Measurements from ENCODE around the gene ANKRD7.
"Not testable (repeated sequence)": the region's sequence is repeated elsewhere in the genome, so short reads cannot be mapped to it uniquely, and the experiment has no call there.

The ANKRD7 gene

DNA sequence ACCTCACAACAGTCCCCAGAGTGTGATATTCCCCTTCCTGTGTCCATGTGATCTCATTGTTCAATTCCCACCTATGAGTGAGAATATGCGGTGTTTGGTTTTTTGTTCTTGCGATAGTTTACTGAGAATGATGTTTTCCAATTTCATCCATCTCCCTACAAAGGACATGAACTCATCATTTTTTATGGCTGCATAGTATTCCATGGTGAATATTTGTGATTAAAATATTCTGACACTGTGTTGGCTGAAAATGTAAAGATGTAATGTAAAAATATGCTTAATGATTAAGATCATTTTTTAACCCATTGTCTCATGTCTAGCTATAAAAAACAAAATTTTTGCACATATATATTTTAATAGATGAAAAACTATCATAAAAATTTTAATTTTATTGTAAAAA lies 15.8 kb downstream of the ANKRD7 start:
- not testable (repeated sequence) for DNase-seq

DNA sequence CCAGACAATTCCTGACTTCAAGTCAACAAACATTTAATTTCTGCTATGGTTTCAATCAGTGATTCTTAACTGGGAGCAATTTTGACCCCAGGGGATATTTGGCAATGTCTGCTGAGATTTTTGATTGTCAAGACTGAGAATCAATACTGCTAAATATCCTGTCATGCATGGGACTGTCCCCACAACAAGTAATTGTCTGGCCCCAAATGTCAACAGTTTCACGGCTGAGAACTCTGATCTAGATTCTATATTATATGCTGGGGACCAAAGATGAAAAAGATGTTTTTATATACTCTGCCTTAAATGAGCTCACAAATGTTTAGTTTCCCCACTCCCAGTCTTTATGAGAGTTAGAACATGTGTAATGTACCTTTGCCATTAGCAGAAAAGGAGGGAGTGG lies 19.2 kb downstream of the ANKRD7 start:
- DNase-seq, result no peak

DNA sequence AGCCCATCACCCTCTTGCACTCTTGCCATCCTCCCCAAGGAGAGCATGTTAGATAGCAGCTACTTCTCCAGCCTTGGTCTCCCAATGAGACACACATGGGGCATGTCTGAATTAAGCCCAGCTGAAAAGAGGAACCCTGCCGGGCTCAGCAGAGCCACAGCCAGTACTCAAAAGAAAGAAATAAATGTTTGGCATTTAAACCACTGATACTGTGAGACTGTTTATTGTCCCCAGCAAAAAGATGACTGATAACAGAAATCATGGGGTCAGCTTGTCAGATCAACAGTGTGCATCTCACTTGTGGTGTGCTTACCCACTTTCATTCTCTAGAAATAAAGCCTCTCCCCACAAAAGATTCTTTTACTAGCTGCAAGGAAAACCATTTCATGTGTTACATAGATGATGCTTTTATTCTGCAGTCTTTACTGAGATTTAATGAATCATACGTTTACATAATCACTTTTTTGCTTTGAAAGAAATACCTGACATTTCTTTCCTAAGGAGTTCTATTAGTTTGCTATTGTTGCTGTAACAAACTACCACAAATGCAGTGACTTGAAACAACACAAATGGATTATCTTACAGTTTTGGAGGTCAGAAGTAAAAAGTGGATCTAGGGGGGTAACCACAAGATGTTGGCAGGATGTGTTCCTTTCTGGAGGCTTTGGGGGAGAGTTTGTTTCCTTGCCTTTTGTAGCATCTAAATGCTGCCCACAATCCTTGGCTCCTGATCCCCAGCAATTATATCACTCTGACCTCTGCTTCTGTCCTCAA lies 20.9 kb downstream of the ANKRD7 start:
- DNase-seq, result no peak

DNA sequence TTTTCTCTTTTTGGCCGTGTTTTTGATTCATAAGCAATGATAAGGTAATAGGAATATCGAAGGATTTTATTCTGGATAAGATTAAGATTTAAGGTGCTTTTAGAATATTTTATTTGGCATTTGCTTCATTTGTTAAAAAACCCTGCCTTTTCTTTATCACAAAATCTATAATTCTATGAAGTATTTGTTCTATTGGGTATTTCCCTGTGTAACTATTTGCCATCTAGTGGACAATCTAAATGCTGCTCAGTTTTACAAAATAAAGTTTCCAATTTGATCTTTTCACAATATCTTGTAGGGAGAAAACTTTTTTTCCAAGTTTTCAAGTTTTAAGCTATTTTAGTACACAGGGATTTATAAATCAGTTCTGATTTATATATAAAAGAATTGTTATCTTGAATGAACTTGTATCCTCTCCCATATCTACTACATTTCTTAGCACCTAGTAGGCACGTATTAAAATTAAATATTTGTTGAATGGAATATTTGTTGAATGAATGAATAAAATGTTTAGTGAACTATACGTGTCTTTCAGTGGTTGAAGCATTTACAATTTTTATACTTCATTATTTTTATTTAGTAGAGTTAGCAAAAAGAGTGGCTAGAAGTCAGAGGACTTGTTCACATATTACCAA lies 26.5 kb downstream of the ANKRD7 start:
- no peak for DNase-seq

DNA sequence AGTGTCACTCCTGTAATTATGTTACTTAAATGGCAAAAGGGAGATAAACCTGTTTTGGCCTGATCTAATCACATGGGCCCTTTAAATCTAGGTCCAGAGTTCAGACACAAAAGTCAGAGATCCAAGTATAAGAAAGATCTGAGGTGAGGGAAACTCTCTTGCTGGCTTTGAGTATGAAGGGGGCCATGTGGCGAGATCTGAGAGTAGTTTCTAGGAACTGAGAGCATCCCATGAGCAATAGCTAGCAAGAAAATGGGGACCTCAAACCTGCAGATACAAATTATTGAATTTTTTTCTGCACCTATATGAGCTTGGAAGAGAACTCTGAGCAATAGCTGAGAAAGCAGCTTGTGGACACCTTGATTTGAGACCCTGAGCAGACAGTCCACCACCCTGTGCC lies 27.6 kb downstream of the ANKRD7 start:
- no peak for DNase-seq

DNA sequence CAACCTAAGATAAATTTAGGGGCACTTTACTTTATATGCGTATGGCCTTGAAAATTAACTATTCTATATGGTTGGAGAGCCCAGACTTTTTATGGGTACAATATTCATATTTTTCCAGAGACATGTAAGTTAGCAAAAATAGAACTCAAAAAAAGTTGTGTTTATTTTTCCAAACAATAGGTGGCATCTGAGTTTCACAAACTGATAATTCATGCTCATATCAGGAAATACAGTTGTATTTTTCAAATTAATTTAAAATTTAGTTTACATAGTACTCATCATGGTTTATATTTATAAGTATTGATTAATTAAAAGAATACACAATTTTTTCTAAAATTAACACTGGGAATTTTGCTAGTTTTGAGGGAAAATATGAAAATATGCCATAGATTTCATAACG lies 34.6 kb downstream of the ANKRD7 start:
- no peak for DNase-seq

DNA sequence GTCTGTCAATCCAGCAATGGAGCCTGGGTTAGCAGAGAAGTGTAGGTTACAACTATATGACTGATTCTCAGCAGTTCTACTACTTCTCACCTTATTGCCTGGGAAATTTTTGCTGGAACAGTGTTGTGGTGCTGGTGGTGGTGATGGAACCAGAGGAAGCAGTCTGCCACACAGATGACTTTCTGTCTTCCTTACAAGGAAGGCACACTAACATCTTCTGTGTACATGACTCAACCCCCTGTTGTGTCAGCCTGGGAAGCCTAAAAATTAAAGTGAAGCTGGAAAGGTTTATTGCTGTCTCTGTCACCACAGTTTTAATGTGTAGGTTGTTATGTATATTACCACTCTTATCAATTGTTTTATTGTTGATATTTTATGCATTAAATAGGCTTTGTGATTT lies 40.3 kb downstream of the ANKRD7 start:
- no peak for DNase-seq

DNA sequence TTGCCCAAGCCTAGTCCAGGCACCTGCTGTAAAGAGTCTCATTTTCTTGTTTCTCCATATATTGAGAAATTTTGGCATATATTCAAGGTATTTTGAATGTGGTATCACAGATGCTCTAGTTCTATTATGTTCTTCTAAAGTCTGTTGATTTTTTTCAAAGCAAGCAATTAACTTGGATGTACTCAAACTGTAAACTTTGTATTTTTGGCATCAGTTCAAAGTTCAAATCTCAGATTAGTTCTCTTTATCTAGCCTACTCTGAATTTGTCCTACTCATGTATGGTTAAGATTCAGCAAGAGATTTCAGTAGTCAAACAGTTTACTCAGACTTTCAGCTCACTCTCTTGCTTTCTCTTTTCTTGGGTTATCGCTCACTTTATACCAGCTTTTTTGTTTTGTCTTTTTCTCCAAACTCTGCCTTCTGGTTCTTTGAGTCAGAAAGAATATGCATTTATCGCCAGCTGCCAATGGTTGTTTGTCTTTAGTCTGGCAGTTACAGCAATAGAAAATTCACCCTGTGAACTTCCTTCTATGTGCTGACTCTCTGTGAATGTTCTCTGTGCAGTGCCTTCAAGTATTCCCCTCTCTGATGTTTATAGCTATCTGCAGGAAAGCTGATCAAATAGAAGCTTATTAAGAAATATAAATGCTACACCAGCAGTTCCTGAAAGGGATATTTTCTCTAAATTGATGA lies 56.0 kb downstream of the ANKRD7 start:
- no peak for DNase-seq

DNA sequence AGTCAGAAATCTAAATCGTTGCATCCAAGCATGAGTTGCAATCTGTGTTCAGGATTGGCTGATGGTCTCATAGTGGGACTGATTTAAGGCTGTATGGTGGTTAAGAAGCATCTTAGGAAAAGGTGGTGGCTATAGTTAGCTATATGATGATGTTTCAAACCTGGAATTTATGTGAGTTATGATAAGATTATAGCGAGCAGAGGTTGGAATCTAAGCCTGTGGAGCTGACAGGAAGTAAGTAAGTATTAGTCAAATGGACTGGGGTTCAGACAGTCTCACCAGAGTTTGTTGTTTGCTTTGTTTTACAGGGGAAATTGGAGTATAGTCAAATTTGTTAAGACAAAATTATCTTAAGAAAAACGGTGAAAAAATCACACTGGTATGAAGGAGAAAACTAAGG lies 56.7 kb downstream of the ANKRD7 start:
- no peak for DNase-seq

DNA sequence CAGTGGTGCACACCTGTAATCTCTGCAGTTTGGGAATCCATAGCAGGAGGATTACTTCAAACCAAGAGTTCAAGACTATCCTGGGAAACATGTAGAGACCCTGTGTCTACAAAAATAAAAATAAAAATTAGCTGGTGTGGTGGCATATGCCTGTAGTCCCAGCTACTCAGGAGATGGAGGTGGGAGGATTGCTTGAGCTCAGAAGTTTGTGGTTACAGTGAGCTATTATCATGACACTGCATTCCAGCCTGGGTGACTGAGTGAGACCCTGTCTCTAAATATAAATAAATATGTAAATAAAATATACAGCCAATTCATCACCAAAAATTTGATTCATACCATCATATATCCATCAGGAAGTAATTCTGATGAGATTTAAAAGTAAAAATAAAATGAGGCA lies 60.9 kb downstream of the ANKRD7 start:
- no peak for DNase-seq

DNA sequence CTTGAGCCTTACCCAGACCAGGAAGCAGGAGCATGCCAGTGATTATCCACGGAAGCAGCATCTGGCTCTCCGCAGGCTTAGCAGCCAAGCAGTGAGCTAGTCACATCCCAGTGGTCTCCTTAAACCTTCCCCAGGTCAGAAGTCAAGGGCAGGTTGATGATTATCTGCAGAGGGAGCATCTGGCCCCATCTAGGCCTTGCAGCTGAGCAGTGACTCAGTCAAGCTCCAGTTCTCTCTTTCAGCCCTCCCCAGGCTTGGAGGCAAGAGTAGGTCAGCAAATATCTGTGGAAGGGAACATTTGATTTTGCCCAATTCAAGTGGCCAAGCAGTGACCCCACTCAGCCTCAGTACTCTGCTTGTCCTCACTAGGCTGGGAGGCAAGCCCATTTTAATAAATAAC lies 61.6 kb downstream of the ANKRD7 start:
- no peak for DNase-seq

DNA sequence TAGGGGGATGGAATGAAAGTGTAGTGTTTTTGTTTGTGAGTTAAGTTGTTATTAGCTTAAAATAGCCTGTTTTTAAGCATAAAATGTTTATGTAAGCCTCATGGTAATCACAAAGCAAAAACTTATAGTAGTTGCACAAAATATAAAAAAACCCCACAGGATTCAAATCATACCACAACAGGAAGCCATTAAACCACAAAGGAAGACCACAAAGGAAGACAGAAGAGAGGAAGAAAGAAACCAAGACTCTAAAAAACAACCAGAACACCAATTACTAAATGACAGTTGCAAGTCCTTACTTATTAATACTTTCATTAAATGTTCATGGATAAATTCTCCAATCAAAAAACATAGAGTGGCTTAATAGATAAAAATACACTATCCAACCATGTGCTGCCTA lies 63.6 kb downstream of the ANKRD7 start:
- DNase-seq, result no peak

DNA sequence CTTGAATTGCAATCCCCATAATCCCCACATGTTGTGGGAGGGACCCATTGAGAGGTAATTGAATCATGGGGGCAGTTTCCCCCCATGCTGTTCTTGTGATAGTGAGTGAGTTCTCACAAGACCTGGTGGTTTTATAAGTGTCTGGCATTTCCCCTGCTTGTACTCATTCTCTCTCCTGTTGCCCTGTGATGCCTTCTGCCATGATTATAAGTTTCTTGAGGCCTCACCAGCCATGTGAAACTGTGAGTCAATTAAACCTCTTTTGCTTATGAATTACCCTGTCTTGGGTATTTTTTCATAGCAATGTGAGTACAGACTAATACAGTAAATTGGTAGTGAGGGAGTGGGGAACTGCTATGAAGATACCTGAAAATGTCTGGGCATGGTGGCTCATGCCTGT lies 65.0 kb downstream of the ANKRD7 start:
- no peak for DNase-seq

All from activated T-cell treated with anti-CD3 and anti-CD28 coated beads, Interleukin-2, amount 50 U/mL, for 48 hours (primary cell).